Esophagus squamous epithelium (tissue), 4 donors: ENCODE results near the gene MORC3.

Experiments used
- CTCF ChIP-seq, 6 experiments: fragments of 450-650 bp in 4 of 6; fragments of 200-600 bp in 2 of 6; sonication (generic) in 2 of 6; IDR thresholded peaks; one replicate each; pipeline ENCODE4 v1.5.1; 2016 to 2019; ENCODE audit warnings: antibody characterized with exemption in 6 of 6, mild to moderate bottlenecking in 4 of 6, moderate library complexity in 4 of 6
- POLR2A ChIP-seq, 4 donors: fragments of 450-650 bp; IDR thresholded peaks; one replicate each; pipeline ENCODE4 v1.6.1; 2017; ENCODE audit warnings: antibody characterized with exemption in 4 of 4, mild to moderate bottlenecking in 4 of 4, moderate library complexity in 3 of 4

GRCh38 chr21:36325373-36326010 is 5.5 kb downstream of the MORC3 start:
- TF ChIP-seq CTCF (IDR thresholded peaks at IDR 0.05): no peak
- TF ChIP-seq POLR2A (IDR thresholded peaks at IDR 0.05): no peak
